GM12891 (cell line): ENCODE results near the gene ZFX.

Experiments used
- DNase-seq: peaks from one replicate; pipeline ENCODE4 v3.0.0; 2011; ENCODE audit warnings: low spot score; ENCODE audit not compliant: insufficient read length
- FAIRE-seq: peaks from 2 replicates; lab custom pipeline; 2011; peaks lifted over from hg19 to GRCh38; lab: Jason Lieb, UNC
- PAX5 ChIP-seq: IDR thresholded peaks from 2 replicates; pipeline ENCODE4 v1.6.1; 2011; ENCODE audit warnings: low read length, moderate library complexity, mild to moderate bottlenecking; ENCODE audit not compliant: insufficient read depth, severe bottlenecking
- POLR2A ChIP-seq: IDR thresholded peaks from 2 replicates; pipeline ENCODE4 v1.6.1; 2011; ENCODE audit warnings: low read depth, low read length, control low read depth
- POLR2AphosphoS5 ChIP-seq: IDR thresholded peaks from 2 replicates; pipeline ENCODE4 v1.6.1; 2011; ENCODE audit warnings: low read depth, low read length, control low read depth
- POU2F2 ChIP-seq: IDR thresholded peaks from 2 replicates; pipeline ENCODE4 v1.6.1; 2011; ENCODE audit warnings: low read depth, mild to moderate bottlenecking, control low read depth, low read length, moderate library complexity
- SPI1 ChIP-seq: IDR thresholded peaks from 2 replicates; pipeline ENCODE4 v1.6.1; 2011; ENCODE audit warnings: low read depth, low read length, control low read depth
- TAF1 ChIP-seq: IDR thresholded peaks from 2 replicates; pipeline ENCODE4 v1.6.1; 2011; ENCODE audit warnings: low read depth, low read length, control low read depth

ZFX gene

GRCh38 chrX:24264383-24264782 lies 114.9 kb downstream of the ZFX start:
- no peak for TF ChIP-seq TAF1
- TF ChIP-seq POLR2AphosphoS5, result no peak
- TF ChIP-seq POLR2A, result no peak
- TF ChIP-seq PAX5, result no peak
- TF ChIP-seq POU2F2, result no peak
- peak; percentile 15; the same call in 1 of the 2 replicates for TF ChIP-seq SPI1
- DNase-seq (no peak), FAIRE-seq (no peak)
